IPS-15b (cell line): Measurements from ENCODE around the gene PLEKHJ1.
"Not testable (repeated sequence)": the region's sequence is repeated elsewhere in the genome, so short reads cannot be mapped to it uniquely, and the experiment has no call there.

ENCODE experiments used
- H3K27me3 ChIP-seq: one replicate; pipeline ENCODE4 v1.6.1; 2013; ENCODE audit warnings: low read length; ENCODE audit not compliant: control insufficient read depth, insufficient read depth
- H3K36me3 ChIP-seq: one replicate; pipeline ENCODE4 v1.6.1; 2013; ENCODE audit warnings: low read length; ENCODE audit not compliant: control insufficient read depth, insufficient read depth
- H3K4me1 ChIP-seq: one replicate; pipeline ENCODE4 v1.6.1; 2013; ENCODE audit warnings: mild to moderate bottlenecking, low read length; ENCODE audit not compliant: control insufficient read depth, insufficient read depth
- H3K4me3 ChIP-seq: one replicate; pipeline ENCODE4 v1.5.1; 2013; ENCODE audit warnings: low read depth, low read length
- H3K9ac ChIP-seq: one replicate; pipeline ENCODE4 v1.6.1; 2013; ENCODE audit warnings: low read depth, mild to moderate bottlenecking, low read length
- H3K9me3 ChIP-seq: one replicate; pipeline ENCODE4 v1.6.1; 2013; ENCODE audit warnings: mild to moderate bottlenecking, low read length; ENCODE audit not compliant: control insufficient read depth, insufficient read depth

PLEKHJ1 gene, protein sequence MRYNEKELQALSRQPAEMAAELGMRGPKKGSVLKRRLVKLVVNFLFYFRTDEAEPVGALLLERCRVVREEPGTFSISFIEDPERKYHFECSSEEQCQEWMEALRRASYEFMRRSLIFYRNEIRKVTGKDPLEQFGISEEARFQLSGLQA

GRCh38 chr19:2236314-2237050, at the start of gene PLEKHJ1, which contains the start of gene SF3A2:
TSS of gene PLEKHJ1 (minus strand) at chr19:2236329. CDS start at chr19:2236248, 81 bp downstream.
TSS of gene SF3A2 (plus strand) at chr19:2236824. CDS start at chr19:2243419, 6,595 bp downstream.
- peak within 1 kb of the TSS; percentile 89 for H3K9ac ChIP-seq
- H3K9me3 ChIP-seq = no peaks in the 10 kb centered on the region
- no peaks in the 10 kb centered on the region for H3K27me3 ChIP-seq
- peaks cover 13% of the 10 kb centered on the region for H3K4me1 ChIP-seq
- H3K4me3 ChIP-seq = peak within 1 kb of the TSS; percentile 84
- peaks cover 27% of the 10 kb centered on the region for H3K36me3 ChIP-seq

DNA sequence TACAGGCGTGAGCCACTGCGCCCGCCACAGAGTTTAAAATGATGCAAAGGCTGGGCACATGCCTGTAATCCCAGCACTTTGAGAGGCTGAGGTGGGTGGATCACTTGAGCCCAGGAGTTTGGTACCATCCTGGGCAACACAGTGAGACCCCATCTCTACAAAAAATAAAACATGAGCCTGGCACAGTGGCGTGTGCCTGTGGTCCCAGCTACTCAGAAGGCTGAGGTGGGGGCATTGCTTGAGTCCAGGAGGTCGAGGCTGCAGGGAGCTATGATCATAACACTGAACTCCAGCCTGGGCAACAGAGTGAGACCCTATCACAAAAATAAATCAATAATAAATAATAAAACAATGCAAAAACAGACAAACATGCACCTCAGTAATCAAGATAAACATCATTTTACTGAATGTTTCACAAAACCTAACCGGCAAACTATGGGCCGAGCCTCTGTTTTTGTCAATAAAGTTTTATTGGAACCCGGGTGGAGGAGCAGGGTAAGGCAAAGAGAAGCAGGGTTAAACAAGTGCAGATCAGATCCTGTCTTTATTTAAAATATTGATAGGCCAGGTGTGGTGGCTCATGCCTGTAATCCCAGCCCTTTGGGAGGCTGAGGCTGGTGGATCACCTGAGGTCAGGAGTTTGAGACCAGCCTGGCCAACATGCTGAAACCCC, 47.8 kb upstream of the PLEKHJ1 start:
- no peaks in the 10 kb centered on the region for H3K4me1 ChIP-seq
- H3K9me3 ChIP-seq = no peaks in the 10 kb centered on the region
- H3K4me3 ChIP-seq = no peak overlapping the region
- peaks cover 24% of the 10 kb centered on the region for H3K27me3 ChIP-seq
- H3K9ac ChIP-seq = no peak overlapping the region
- H3K36me3 ChIP-seq = no peaks in the 10 kb centered on the region

- H3K4me1 ChIP-seq = no peaks in the 10 kb centered on the region
- H3K36me3 ChIP-seq = no peaks in the 10 kb centered on the region
- peak overlapping the region; percentile 48 for H3K4me3 ChIP-seq
- H3K27me3 ChIP-seq = peaks cover 15% of the 10 kb centered on the region
- H3K9me3 ChIP-seq = no peaks in the 10 kb centered on the region
- H3K9ac ChIP-seq = no peak overlapping the region
Measured at GRCh38 chr19:2282862-2283237, 46.7 kb upstream of the PLEKHJ1 start.

DNA sequence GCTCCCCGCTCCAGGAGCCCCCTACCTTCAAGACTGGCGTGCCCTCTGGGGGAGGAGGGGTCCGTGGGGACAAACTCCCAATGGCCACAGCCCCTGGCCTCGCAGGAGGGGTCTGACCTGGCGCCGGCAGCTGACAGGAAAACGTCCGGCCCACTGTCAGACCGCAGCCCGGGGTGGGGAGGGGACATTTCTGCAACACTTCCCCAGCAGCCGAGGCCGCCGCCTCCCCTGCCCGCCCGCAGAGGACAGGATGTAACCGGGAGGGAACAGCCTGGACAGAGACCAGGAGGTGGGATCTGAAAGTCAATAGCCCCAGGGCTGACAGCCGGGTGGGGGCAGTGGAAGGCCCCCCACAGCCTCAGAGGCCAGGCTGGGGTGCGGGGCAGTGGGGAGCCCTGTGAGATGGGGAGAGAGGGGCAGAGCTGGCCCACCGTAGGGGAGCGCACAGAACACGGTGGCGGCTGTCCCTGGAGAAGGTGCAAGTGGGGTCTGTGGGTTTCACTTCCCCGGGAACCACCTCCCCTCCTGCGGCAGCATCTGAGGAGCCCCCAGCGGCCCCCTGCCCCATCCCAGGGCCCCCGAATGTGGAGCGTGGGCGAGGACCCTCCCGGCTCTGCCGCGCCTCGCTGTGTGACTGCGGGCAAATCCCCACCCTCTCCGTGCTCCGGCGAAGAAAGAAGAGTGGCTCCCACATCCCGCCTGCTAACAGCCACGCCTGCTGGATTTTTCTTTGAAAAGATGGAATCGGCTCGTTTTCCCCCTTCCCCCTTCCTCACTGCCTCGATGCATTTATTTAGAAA, 46.1 kb upstream of the PLEKHJ1 start, which contains the start of gene PEAK3:
PEAK3 (minus strand) TSS at position 114 of the 800 bp plus-strand sequence. CDS start 1,244 bp downstream, outside the sequence.
- H3K4me3 ChIP-seq = peak within 1 kb of the TSS; percentile 48
- no peaks in the 10 kb centered on the region for H3K9me3 ChIP-seq
- H3K9ac ChIP-seq = no peak within 1 kb of the TSS
- no peaks in the 10 kb centered on the region for H3K4me1 ChIP-seq
- peaks cover 9% of the 10 kb centered on the region for H3K27me3 ChIP-seq
- H3K36me3 ChIP-seq = no peaks in the 10 kb centered on the region

DNA sequence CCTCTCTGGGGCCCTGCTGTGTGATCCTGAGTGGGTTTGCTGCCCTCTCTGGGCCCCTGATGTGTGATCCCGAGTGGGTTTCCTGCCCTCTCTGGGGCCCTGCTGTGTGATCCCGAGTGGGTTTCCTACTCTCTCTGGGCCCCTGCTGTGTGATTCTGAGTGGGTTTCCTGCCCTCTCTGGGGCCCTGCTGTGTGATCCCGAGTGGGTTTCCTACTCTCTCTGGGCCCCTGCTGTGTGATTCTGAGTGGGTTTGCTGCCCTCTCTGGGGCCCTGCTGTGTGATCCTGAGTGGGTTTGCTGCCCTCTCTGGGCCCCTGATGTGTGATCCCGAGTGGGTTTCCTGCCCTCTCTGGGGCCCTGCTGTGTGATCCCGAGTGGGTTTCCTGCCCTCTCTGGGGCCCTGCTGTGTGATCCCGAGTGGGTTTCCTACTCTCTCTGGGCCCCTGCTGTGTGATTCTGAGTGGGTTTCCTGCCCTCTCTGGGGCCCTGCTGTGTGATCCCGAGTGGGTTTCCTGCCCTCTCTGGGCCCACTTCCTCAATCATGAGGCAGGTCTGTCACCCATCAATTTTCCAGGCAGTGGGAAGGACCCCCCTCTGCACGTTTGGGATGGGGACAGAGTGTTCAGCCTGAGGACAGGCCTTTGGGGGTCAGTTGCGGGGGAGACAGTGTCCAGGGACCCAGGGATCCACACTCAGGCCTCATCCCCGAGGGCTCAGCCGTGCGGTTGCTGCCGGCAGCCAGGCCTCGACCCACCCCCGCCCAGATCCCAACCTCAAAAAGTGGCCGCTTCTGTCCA, 45.3 kb upstream of the PLEKHJ1 start:
- H3K4me1 ChIP-seq, H3K9ac ChIP-seq, H3K27me3 ChIP-seq, H3K9me3 ChIP-seq, H3K36me3 ChIP-seq: not testable (repeated sequence)
- peak overlapping the region; percentile 48 for H3K4me3 ChIP-seq

DNA sequence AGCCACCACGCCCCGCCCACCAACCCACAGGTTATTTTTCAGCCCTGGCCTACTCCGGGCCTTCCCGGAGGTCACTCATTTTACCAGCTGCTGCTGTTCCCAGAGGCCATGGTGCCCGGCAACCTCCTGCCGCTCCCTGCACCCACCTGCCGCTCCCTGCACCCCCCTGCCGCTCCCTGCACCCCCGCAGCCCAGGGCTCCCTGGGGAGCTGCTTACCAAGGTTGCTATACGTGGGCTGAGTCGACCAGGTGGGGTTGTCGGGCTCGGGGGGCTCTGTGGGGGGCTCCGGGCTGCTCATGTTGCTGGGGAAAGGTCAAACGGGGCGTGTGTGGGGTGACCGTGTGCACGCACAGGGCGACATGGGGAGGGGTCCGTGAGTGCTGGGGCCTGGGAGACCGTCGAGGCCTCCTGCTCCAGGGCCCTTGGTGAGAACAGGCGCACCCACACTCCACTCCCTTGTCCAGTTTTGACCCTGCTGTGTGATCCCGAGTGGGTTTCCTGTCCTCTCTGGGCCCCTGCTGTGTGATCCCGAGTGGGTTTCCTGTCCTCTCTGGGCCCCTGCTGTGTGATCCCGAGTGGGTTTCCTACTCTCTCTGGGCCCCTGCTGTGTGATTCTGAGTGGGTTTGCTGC, 44.6 kb upstream of the PLEKHJ1 start:
- Histone ChIP-seq H3K36me3 (no peaks in the 10 kb centered on the region), H3K9ac (no peak overlapping the region), H3K9me3 (no peaks in the 10 kb centered on the region), H3K4me1 (no peaks in the 10 kb centered on the region), H3K27me3 (peaks cover 8% of the 10 kb centered on the region), H3K4me3 (no peak overlapping the region)

GRCh38 chr19:2278459-2279158, 42.5 kb upstream of the PLEKHJ1 start:
- no peak overlapping the region for H3K4me3 ChIP-seq
- no peaks in the 10 kb centered on the region for H3K4me1 ChIP-seq
- no peaks in the 10 kb centered on the region for H3K9me3 ChIP-seq
- H3K27me3 ChIP-seq = peaks cover 8% of the 10 kb centered on the region
- no peak overlapping the region for H3K9ac ChIP-seq
- no peaks in the 10 kb centered on the region for H3K36me3 ChIP-seq

- no peaks in the 10 kb centered on the region for H3K9me3 ChIP-seq
- no peak overlapping the region for H3K9ac ChIP-seq
- H3K4me3 ChIP-seq = no peak overlapping the region
- peaks cover 6% of the 10 kb centered on the region for H3K36me3 ChIP-seq
- no peaks in the 10 kb centered on the region for H3K27me3 ChIP-seq
- no peaks in the 10 kb centered on the region for H3K4me1 ChIP-seq
Measured at GRCh38 chr19:2277138-2277537, 41.0 kb upstream of the PLEKHJ1 start.

GRCh38 chr19:2276429-2276986, 40.4 kb upstream of the PLEKHJ1 start:
- H3K4me1 ChIP-seq = peaks cover 2% of the 10 kb centered on the region
- H3K4me3 ChIP-seq = no peak overlapping the region

More at GRCh38 chr19:2276429-2276986, 40.4 kb upstream of the PLEKHJ1 start:
- H3K36me3 ChIP-seq = peaks cover 11% of the 10 kb centered on the region
- no peaks in the 10 kb centered on the region for H3K9me3 ChIP-seq
- H3K27me3 ChIP-seq = no peaks in the 10 kb centered on the region
- no peak overlapping the region for H3K9ac ChIP-seq
